ENCODE measurements around the gene STK24.

STK24 gene

GRCh38 chr13:98410612-98411011 is 166.3 kb downstream of the STK24 start:
- no peak for DNase-seq (ENCODE audit: low read depth in 2 of 2)

GRCh38 chr13:98409281-98409680 is 167.6 kb downstream of the STK24 start:
- no peak for DNase-seq (ENCODE audit: low read depth in 2 of 2)

GRCh38 chr13:98407575-98407974 is 169.3 kb downstream of the STK24 start:
- no peak for DNase-seq (ENCODE audit: low read depth in 2 of 2)

- DNase-seq (ENCODE audit: low read depth in 2 of 2), result no peak
Observed at GRCh38 chr13:98406971-98407370, 169.9 kb downstream of the STK24 start.

- no peak for DNase-seq (ENCODE audit: low read depth in 2 of 2)
Observed at GRCh38 chr13:98406427-98406826, 170.5 kb downstream of the STK24 start.

DNA sequence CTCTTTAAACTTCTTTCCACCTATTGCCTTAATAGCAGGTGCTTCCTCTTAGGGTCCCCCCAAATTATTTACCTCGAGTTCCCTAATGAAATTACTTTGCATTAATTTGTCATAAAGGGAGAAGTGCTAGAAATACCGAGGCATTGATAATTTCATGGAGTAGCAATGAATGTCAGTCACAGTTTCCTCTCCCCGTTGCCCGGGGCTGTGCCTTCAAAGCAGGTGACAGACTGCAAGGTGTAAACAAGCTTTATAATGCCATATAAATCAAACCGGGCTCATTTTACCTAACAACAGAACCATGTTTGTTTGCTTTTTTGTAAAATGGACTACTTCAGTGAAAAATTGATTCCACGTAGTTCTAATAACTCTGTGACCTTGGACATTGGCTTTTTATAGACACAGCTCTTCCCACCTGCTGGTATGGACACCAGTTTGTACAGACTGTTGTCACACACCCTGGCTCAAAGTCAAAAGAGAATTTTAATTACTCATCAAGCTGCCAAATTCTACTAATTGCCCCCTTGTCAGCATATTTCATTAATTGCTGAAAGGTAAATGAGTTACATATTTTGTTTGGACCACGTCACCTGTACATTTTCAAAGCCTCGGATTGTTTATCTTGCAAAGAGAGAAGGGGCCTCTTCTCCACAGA is 171.1 kb downstream of the STK24 start:
- no peak for DNase-seq (ENCODE audit: low read depth in 2 of 2)

GRCh38 chr13:98405107-98405571 is 171.8 kb downstream of the STK24 start:
- no peak for DNase-seq (ENCODE audit: low read depth in 2 of 2)

GRCh38 chr13:98403076-98403475 is 173.8 kb downstream of the STK24 start:
- DNase-seq (ENCODE audit: low read depth in 2 of 2), result no peak

DNA sequence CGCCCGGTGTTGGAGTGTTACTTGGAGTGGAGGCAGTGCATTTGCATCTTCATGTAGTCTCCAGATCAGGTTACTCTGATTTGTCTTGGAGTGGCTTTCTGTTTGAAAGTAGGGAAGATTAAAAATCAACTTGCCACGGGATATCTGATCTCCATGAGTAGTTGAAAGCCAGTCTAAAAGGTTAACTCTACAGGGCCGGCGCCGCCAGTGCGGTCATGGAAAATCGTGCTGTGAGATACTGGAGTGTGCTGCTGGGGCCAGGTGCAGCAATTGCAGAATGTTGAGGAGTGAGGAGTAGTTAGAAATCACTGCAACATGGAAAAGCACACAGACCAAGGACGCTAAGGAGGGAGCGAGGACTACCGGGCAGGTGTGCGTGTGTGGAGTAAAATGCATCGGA is 175.0 kb downstream of the STK24 start:
- DNase-seq (ENCODE audit: low read depth in 2 of 2), result no peak

- no peak for DNase-seq (ENCODE audit: low read depth in 2 of 2)
Observed at GRCh38 chr13:98399756-98400155, 177.2 kb downstream of the STK24 start.

- DNase-seq (ENCODE audit: low read depth in 2 of 2), result no peak
Observed at GRCh38 chr13:98398581-98398980, 178.3 kb downstream of the STK24 start.

GRCh38 chr13:98397861-98398260 is 179.0 kb downstream of the STK24 start:
- no peak for DNase-seq (ENCODE audit: low read depth in 2 of 2)

GRCh38 chr13:98397221-98397620 is 179.7 kb downstream of the STK24 start:
- no peak for DNase-seq (ENCODE audit: low read depth in 2 of 2)

DNA sequence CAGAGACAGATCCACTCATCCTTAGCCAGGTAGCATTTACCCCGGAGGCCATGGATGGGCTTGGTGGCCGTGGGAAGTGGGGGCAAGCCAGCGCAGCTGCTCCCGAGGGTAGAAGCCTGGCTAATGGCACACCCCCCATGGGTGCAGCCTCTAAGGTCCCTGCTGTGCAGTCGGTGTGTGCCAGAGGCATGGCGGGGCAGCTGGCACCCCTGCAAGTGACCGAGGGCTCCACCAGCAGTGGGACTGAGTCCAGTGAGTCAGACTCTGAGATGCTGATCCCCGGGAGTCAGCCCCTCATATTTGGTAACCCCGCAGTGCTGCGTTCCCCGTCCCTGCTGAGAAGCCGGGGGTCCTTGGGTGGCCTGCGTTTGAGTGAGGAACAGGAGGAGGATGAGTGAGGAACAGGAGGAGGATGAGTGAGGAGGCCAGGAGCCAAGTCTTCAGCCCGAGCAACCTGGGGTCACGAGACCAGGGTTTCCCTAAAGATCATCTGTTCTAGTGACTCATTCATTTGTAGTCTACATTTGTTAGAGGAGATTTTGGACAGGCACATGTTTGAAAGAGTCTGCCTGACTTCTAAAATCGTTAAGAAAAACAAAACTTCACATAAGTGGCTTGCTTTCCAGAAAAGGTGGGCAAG is 180.7 kb downstream of the STK24 start:
- no peak for DNase-seq (ENCODE audit: low read depth in 2 of 2)
